SK-N-MC (cell line): Measurements from ENCODE around the gene ZNF462.

ENCODE experiments used
- DNase-seq: peaks from one replicate; pipeline ENCODE4 v3.0.0-alpha.2; 2011; ENCODE audit warnings: low read depth, low spot score
- H3K27ac ChIP-seq: fragments of 200-600 bp; sonication (generic); 2 replicates; pipeline ENCODE4 v1.5.1; 2016; ENCODE audit warnings: mixed run types
- H3K36me3 ChIP-seq: fragments of 200-600 bp; sonication (generic); 2 replicates; pipeline ENCODE4 v1.6.1; 2017; ENCODE audit warnings: antibody characterized with exemption, low read length, mixed read lengths; ENCODE audit not compliant: insufficient read depth
- H3K4me3 ChIP-seq: fragments of 200-600 bp; sonication (generic); 2 replicates; pipeline ENCODE4 v1.5.1; 2016
- H3K9ac ChIP-seq: fragments of 200-600 bp; sonication (generic); 2 replicates; pipeline ENCODE4 v1.8.0; 2017; ENCODE audit warnings: mixed run types, mixed read lengths; ENCODE audit not compliant: insufficient read length
- H3K9me3 ChIP-seq: fragments of 200-600 bp; sonication (generic); 2 replicates; pipeline ENCODE4 v1.6.1; 2017; ENCODE audit warnings: low read depth, mild to moderate bottlenecking, antibody characterized with exemption, low read length, moderate library complexity, mixed read lengths
- EZH2 ChIP-seq: fragments of 200-600 bp; sonication (generic); IDR thresholded peaks from one replicate; pipeline ENCODE4 v1.6.1; 2017; ENCODE audit warnings: antibody characterized with exemption
- FOXP2 ChIP-seq: optimal IDR thresholded peaks from 2 replicates; pipeline ENCODE3; 2011; ENCODE audit warnings: mild to moderate bottlenecking, moderate library complexity; ENCODE audit not compliant: insufficient read depth; ENCODE audit errors: extremely low read length, control extremely low read depth
- POLR2AphosphoS5 ChIP-seq: IDR thresholded peaks from 2 replicates; pipeline ENCODE4 v1.6.1; 2012; ENCODE audit warnings: mild to moderate bottlenecking, low read depth, low read length, borderline replicate concordance

ZNF462 gene

DNA sequence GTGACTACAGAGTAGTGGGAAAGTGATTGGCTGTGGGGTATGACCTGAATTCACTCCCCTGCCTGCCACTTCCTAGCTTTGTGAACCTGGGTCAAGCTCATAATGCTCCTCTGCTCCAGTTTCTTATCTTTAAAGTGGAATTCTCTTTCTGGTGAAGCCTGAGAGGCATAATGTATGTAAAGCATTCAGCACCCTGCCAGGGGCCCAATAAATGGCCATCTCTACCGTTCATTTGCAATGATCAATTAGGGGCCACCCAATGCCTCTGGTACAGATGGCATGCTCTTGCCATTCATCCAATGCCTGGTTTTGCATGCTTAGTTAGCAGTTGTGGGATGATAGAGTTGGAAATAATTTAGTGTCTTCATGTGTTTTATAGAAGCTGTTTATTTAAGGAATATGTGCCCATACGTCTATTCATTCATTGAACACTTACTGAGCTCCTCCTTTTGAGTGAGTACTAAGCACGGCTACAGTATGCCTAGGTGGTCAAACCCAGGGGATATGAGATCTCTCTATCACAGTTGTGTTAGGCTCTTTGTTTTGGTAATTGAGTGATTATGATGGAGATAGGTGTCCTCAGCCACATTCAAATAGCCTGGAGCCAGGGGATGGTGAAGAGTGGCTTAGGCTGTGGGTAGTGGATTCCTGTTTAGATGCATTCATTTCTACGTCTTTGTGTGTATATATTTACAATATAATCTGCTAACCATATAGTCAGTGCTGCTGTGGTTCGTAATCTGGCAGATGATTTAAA is 15.3 kb downstream of the ZNF462 start:
- Histone ChIP-seq H3K9ac (no peak overlapping the region), H3K27ac (no peak overlapping the region), H3K36me3 (no peaks in the 10 kb centered on the region), H3K9me3 (no peaks in the 10 kb centered on the region), H3K4me3 (no peak overlapping the region)
- TF ChIP-seq POLR2AphosphoS5: no peak
- no peak for TF ChIP-seq EZH2
- no peak for TF ChIP-seq FOXP2
- DNase-seq: no peak

- H3K27ac ChIP-seq: no peak overlapping the region
- DNase-seq: no peak
- no peaks in the 10 kb centered on the region for H3K9me3 ChIP-seq
- H3K36me3 ChIP-seq: no peaks in the 10 kb centered on the region
- no peak overlapping the region for H3K9ac ChIP-seq
- TF ChIP-seq POLR2AphosphoS5 (no peak), FOXP2 (no peak), EZH2 (no peak)
- no peak overlapping the region for H3K4me3 ChIP-seq
Observed at GRCh38 chr9:106878934-106879333, 16.0 kb downstream of the ZNF462 start.

- H3K9me3 ChIP-seq: no peaks in the 10 kb centered on the region
- H3K9ac ChIP-seq: no peak overlapping the region
- no peak for DNase-seq
- H3K36me3 ChIP-seq: no peaks in the 10 kb centered on the region
- no peak for TF ChIP-seq EZH2
- TF ChIP-seq POLR2AphosphoS5: no peak
- TF ChIP-seq FOXP2: no peak
- H3K4me3 ChIP-seq: no peak overlapping the region
- H3K27ac ChIP-seq: no peak overlapping the region
Observed at GRCh38 chr9:106879439-106879882, 16.5 kb downstream of the ZNF462 start.

DNA sequence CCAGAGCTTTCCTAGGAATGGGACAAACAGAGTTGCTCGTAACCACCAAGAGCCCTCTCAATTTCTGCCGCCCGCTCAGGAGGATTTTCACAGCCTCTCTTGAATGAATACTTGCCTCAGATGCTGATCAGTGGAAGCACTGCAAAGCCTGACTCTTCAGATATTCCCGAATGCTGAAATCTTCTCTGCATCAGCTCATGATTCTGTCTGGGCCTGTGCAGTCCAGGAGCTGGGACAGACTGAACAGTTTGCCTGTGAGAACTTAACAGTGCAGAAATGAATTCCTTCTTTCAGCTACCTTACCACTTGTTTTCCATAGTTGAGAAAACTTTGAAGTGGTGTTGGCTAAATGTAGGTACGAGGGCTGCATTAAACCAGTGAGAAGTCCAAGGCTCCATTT is 17.1 kb downstream of the ZNF462 start:
- H3K36me3 ChIP-seq: no peaks in the 10 kb centered on the region
- H3K9ac ChIP-seq: no peak overlapping the region
- no peak for TF ChIP-seq EZH2
- TF ChIP-seq POLR2AphosphoS5: no peak
- TF ChIP-seq FOXP2: no peak
- H3K27ac ChIP-seq: no peak overlapping the region
- H3K4me3 ChIP-seq: no peak overlapping the region
- DNase-seq: no peak
- H3K9me3 ChIP-seq: no peaks in the 10 kb centered on the region

- no peak for TF ChIP-seq EZH2
- no peak for TF ChIP-seq POLR2AphosphoS5
- no peak for TF ChIP-seq FOXP2
- Histone ChIP-seq H3K36me3 (no peaks in the 10 kb centered on the region), H3K4me3 (no peak overlapping the region), H3K27ac (no peak overlapping the region), H3K9ac (no peak overlapping the region), H3K9me3 (no peaks in the 10 kb centered on the region)
- DNase-seq: no peak
Observed at GRCh38 chr9:106880863-106881262, 17.9 kb downstream of the ZNF462 start.

DNA sequence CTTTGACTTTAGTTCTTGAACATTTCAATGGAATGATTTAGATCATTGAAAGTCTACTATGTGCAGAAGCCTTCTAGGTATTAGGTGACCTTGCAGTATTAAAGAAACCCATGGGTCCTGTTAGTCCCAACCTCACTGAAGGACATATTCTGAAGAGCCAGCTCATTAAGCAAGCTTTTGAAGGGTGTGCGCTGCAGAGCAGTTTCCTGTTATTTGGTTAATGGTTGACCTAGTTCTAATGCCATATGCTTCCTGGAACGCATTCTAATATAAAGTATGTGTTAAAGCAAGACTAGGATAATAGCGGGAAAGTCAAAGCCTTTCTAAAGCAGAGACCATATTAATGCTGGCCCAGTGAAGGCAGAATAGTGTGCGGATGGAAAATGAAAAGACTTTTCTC is 20.1 kb downstream of the ZNF462 start:
- no peaks in the 10 kb centered on the region for H3K9me3 ChIP-seq
- no peak for DNase-seq
- H3K36me3 ChIP-seq: no peaks in the 10 kb centered on the region
- no peak overlapping the region for H3K9ac ChIP-seq
- TF ChIP-seq POLR2AphosphoS5 (no peak), FOXP2 (no peak), EZH2 (no peak)
- no peak overlapping the region for H3K27ac ChIP-seq
- no peak overlapping the region for H3K4me3 ChIP-seq

GRCh38 chr9:106883626-106884190 is 20.7 kb downstream of the ZNF462 start:
- H3K4me3 ChIP-seq: no peak overlapping the region
- no peaks in the 10 kb centered on the region for H3K36me3 ChIP-seq
- no peak for DNase-seq
- no peak overlapping the region for H3K9ac ChIP-seq
- no peaks in the 10 kb centered on the region for H3K9me3 ChIP-seq
- TF ChIP-seq POLR2AphosphoS5: no peak
- TF ChIP-seq EZH2: no peak
- TF ChIP-seq FOXP2: no peak
- no peak overlapping the region for H3K27ac ChIP-seq

GRCh38 chr9:106885451-106885850 is 22.5 kb downstream of the ZNF462 start:
- no peak for DNase-seq
- Histone ChIP-seq H3K9me3 (no peaks in the 10 kb centered on the region), H3K27ac (no peak overlapping the region), H3K36me3 (no peaks in the 10 kb centered on the region), H3K4me3 (no peak overlapping the region), H3K9ac (no peak overlapping the region)
- TF ChIP-seq POLR2AphosphoS5 (no peak), EZH2 (no peak), FOXP2 (no peak)
